NT2/D1 (cell line): ENCODE data around the gene NUBP1.

Experiments used
- SUZ12 ChIP-seq: IDR thresholded peaks from 2 replicates; pipeline ENCODE4 v1.6.1; 2011; ENCODE audit not compliant: insufficient read length, insufficient read depth; ENCODE audit errors: extremely low read depth
- YY1 ChIP-seq: IDR thresholded peaks from 2 replicates; pipeline ENCODE4 v1.6.1; 2011; ENCODE audit not compliant: insufficient read length, insufficient read depth
- ZNF274 ChIP-seq: IDR thresholded peaks from 2 replicates; pipeline ENCODE4 v1.6.1; 2011; ENCODE audit warnings: mild to moderate bottlenecking, low read depth, low read length

DNA sequence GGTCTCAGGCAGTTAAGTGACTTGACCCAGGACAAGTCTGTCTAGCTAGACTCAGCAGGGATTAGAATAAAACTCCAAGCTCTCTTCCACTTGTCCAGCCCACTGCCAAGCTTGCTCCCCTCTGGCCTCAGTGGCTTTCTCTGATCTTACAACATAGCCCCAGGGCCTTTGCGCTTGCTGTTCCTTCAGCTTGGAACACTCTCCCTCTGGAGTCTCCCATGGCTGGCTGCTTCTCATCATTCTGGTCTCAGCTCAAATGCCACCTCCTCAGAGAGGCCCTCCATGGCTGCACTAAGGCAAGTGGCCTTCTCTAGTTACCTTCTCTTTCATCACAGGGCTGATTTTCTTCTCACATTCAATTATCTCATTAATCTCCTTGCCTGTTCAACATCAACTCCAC is 73.9 kb downstream of the NUBP1 start:
- TF ChIP-seq SUZ12 (no peak), ZNF274 (no peak), YY1 (no peak)
